Natural killer cell treated with Interleukin-12 subunit alpha and Interleukin-12 subunit beta and Interleukin-15 and Interleukin-18, amount 100 ng/mL, for 72 hours (primary cell): Measurements from ENCODE around the gene PLAAT2. TPM values are rescaled to one million over a fixed set of nuclear protein-coding genes. Genes with fewer than 3 reads are reported as not detected.
"Not testable (repeated sequence)": the region's sequence is repeated elsewhere in the genome, so short reads cannot be mapped to it uniquely, and the experiment has no call there.

Experiments used
- ATAC-seq, 2 donors: fragments of 150-1000 bp; cut with Tn5 transposase in 1 of 2; sonication (Bioruptor Pico), chemical (Tn5 transposase) in 1 of 2; 2 replicates each; pipeline ENCODE4 v1.10.0; 2021
- DNase-seq: peaks from one replicate; pipeline ENCODE4 v3.0.0; 2022; ENCODE audit warnings: low spot score
- H3K27ac Mint-ChIP-seq, 2 donors: 1 replicate in 1 of 2; 2 replicates in 1 of 2; pipeline ENCODE4 v1.8.0; 2022; ENCODE audit warnings: mixed read lengths in 2 of 2, mild to moderate bottlenecking in 1 of 2, moderate library complexity in 1 of 2
- H3K27me3 Mint-ChIP-seq, 2 donors: 1 replicate in 1 of 2; 2 replicates in 1 of 2; pipeline ENCODE4 v1.8.0; 2022; ENCODE audit warnings: mixed read lengths in 2 of 2
- H3K36me3 Mint-ChIP-seq: one replicate; pipeline ENCODE4 v1.8.0; 2022; ENCODE audit warnings: mixed read lengths
- H3K4me1 Mint-ChIP-seq, 2 donors: 1 replicate in 1 of 2; 2 replicates in 1 of 2; pipeline ENCODE4 v1.8.0; 2022; ENCODE audit warnings: low read depth in 2 of 2, mixed read lengths in 2 of 2, mild to moderate bottlenecking in 1 of 2
- H3K4me3 Mint-ChIP-seq: one replicate; pipeline ENCODE4 v1.8.0; 2022; ENCODE audit warnings: mixed read lengths
- H3K9me3 Mint-ChIP-seq: 2 replicates; pipeline ENCODE4 v1.8.0; 2022; ENCODE audit warnings: mixed read lengths
- total RNA-seq, 2 donors: library from RNA; stranded (reverse); gene quantifications; one replicate each; pipeline ENCODE4 v1.2.3, GENCODE V29; 2022

PLAAT2 gene
- total RNA-seq, 2 donors from 2014 or later: 1.4 TPM; not detected in 1

GRCh38 chr11:63595296-63595695, 32.1 kb upstream of the PLAAT2 start:
- no peaks in the 10 kb centered on the region for H3K9me3 Mint-ChIP-seq
- ATAC-seq (no peak), DNase-seq (no peak)
- H3K27ac Mint-ChIP-seq: peak overlapping the region in 1 of 2 donors; percentile 77
- no peak overlapping the region for H3K4me3 Mint-ChIP-seq
- H3K27me3 Mint-ChIP-seq: no peaks in the 10 kb centered on the region
- peaks cover 9 to 31% of the 10 kb centered on the region in 2 donors for H3K4me1 Mint-ChIP-seq
- peaks cover 11% of the 10 kb centered on the region for H3K36me3 Mint-ChIP-seq

- no peaks in the 10 kb centered on the region for H3K9me3 Mint-ChIP-seq
- ATAC-seq (no peak), DNase-seq (no peak)
- H3K27ac Mint-ChIP-seq: no peak overlapping the region
- H3K27me3 Mint-ChIP-seq: no peaks in the 10 kb centered on the region
- H3K4me1 Mint-ChIP-seq: peaks cover 9 to 16% of the 10 kb centered on the region in 2 donors
- H3K36me3 Mint-ChIP-seq: peaks cover 17% of the 10 kb centered on the region
- H3K4me3 Mint-ChIP-seq: no peak overlapping the region
Observed at GRCh38 chr11:63592975-63593395, 29.8 kb upstream of the PLAAT2 start.

GRCh38 chr11:63590024-63590788, 27.0 kb upstream of the PLAAT2 start:
- Mint-ChIP-seq H3K4me3 (no peak overlapping the region), H3K27ac (no peak overlapping the region), H3K27me3 (no peaks in the 10 kb centered on the region), H3K36me3 (peaks cover 17% of the 10 kb centered on the region), H3K4me1 (peaks cover 9 to 24% of the 10 kb centered on the region in 2 donors), H3K9me3 (no peaks in the 10 kb centered on the region)
- DNase-seq: no peak
- no peak for ATAC-seq

- Mint-ChIP-seq H3K4me3 (no peak overlapping the region), H3K36me3 (peaks cover 12% of the 10 kb centered on the region), H3K9me3 (no peaks in the 10 kb centered on the region), H3K27me3 (no peaks in the 10 kb centered on the region), H3K4me1 (peaks cover 7 to 22% of the 10 kb centered on the region in 2 donors), H3K27ac (peak overlapping the region in 1 of 2 donors; percentile 6)
- DNase-seq (no peak), ATAC-seq (no peak)
Observed at GRCh38 chr11:63589000-63589399, 25.8 kb upstream of the PLAAT2 start.

GRCh38 chr11:63586451-63587166, 23.4 kb upstream of the PLAAT2 start:
- H3K36me3 Mint-ChIP-seq: peaks cover 13% of the 10 kb centered on the region
- no peak overlapping the region for H3K4me3 Mint-ChIP-seq
- ATAC-seq: no peak
- H3K27me3 Mint-ChIP-seq: no peaks in the 10 kb centered on the region
- DNase-seq: no peak
- peaks cover 24 to 37% of the 10 kb centered on the region in 2 donors for H3K4me1 Mint-ChIP-seq
- peaks cover 6% of the 10 kb centered on the region for H3K9me3 Mint-ChIP-seq
- no peak overlapping the region for H3K27ac Mint-ChIP-seq

- peaks cover 26 to 47% of the 10 kb centered on the region in 2 donors for H3K4me1 Mint-ChIP-seq
- peak overlapping the region; percentile 90 to 95 for H3K27ac Mint-ChIP-seq
- peak overlapping the region; percentile 76 for H3K4me3 Mint-ChIP-seq
- ATAC-seq (no peak), DNase-seq (no peak)
- H3K27me3 Mint-ChIP-seq: no peaks in the 10 kb centered on the region
- H3K36me3 Mint-ChIP-seq: peaks cover 25% of the 10 kb centered on the region
- H3K9me3 Mint-ChIP-seq: peaks cover 13% of the 10 kb centered on the region
Observed at GRCh38 chr11:63583357-63583677, 20.1 kb upstream of the PLAAT2 start.

GRCh38 chr11:63581224-63581623, 18.0 kb upstream of the PLAAT2 start:
- Mint-ChIP-seq H3K4me1 (peaks cover 36 to 56% of the 10 kb centered on the region in 2 donors), H3K27ac (peak overlapping the region; percentile 90 to 95)

GRCh38 chr11:63578882-63579281, 15.7 kb upstream of the PLAAT2 start:
- H3K4me3 Mint-ChIP-seq, H3K27me3 Mint-ChIP-seq, ATAC-seq, DNase-seq: not testable (repeated sequence)
- Mint-ChIP-seq H3K36me3 (peaks cover 34% of the 10 kb centered on the region), H3K9me3 (peaks cover 17% of the 10 kb centered on the region), H3K4me1 (peaks cover 59 to 74% of the 10 kb centered on the region in 2 donors), H3K27ac (peak overlapping the region; percentile 56 to 62)

More at GRCh38 chr11:63581224-63581623, 18.0 kb upstream of the PLAAT2 start:
- Mint-ChIP-seq H3K36me3 (peaks cover 34% of the 10 kb centered on the region), H3K9me3 (peaks cover 14% of the 10 kb centered on the region), H3K4me3 (peak overlapping the region; percentile 76)
- DNase-seq, H3K27me3 Mint-ChIP-seq, ATAC-seq: not testable (repeated sequence)

- peak in 1 of 2 donors; percentile 17 for ATAC-seq
- peaks cover 17% of the 10 kb centered on the region for H3K36me3 Mint-ChIP-seq
- H3K27me3 Mint-ChIP-seq: no peaks in the 10 kb centered on the region
- peak overlapping the region; percentile 87 for H3K4me3 Mint-ChIP-seq
- H3K27ac Mint-ChIP-seq: peak overlapping the region; percentile 92 to 97
- DNase-seq: no peak
- peaks cover 5% of the 10 kb centered on the region for H3K9me3 Mint-ChIP-seq
- peaks cover 63 to 70% of the 10 kb centered on the region in 2 donors for H3K4me1 Mint-ChIP-seq
Observed at GRCh38 chr11:63574856-63575602, 11.8 kb upstream of the PLAAT2 start.

- no peaks in the 10 kb centered on the region for H3K27me3 Mint-ChIP-seq
- H3K9me3 Mint-ChIP-seq: peaks cover 5% of the 10 kb centered on the region
- H3K4me1 Mint-ChIP-seq: peaks cover 71% of the 10 kb centered on the region in 2 donors
- H3K27ac Mint-ChIP-seq: peak overlapping the region; percentile 92 to 97
- ATAC-seq: peak; percentile 95 to 98
- peak; percentile 84 for DNase-seq
- H3K36me3 Mint-ChIP-seq: peaks cover 16% of the 10 kb centered on the region
- peak overlapping the region; percentile 87 for H3K4me3 Mint-ChIP-seq
Observed at GRCh38 chr11:63573881-63574855, 11.0 kb upstream of the PLAAT2 start.

- H3K27me3 Mint-ChIP-seq: no peaks in the 10 kb centered on the region
- no peaks in the 10 kb centered on the region for H3K36me3 Mint-ChIP-seq
- H3K4me1 Mint-ChIP-seq: peaks cover 70 to 78% of the 10 kb centered on the region in 2 donors
- peak overlapping the region; percentile 36 to 97 for H3K27ac Mint-ChIP-seq
- ATAC-seq (no peak), DNase-seq (no peak)
- H3K4me3 Mint-ChIP-seq: peak overlapping the region; percentile 13
- peaks cover 3% of the 10 kb centered on the region for H3K9me3 Mint-ChIP-seq
Observed at GRCh38 chr11:63572026-63572688, 9.0 kb upstream of the PLAAT2 start.

- no peaks in the 10 kb centered on the region for H3K27me3 Mint-ChIP-seq
- peak overlapping the region; percentile 87 to 97 for H3K27ac Mint-ChIP-seq
- DNase-seq (no peak), ATAC-seq (no peak)
- no peaks in the 10 kb centered on the region for H3K36me3 Mint-ChIP-seq
- no peak overlapping the region for H3K4me3 Mint-ChIP-seq
- peaks cover 64 to 69% of the 10 kb centered on the region in 2 donors for H3K4me1 Mint-ChIP-seq
- peaks cover 3% of the 10 kb centered on the region for H3K9me3 Mint-ChIP-seq
Observed at GRCh38 chr11:63569570-63569969, 6.4 kb upstream of the PLAAT2 start.
